ENCODE data around the gene AGXT2. TPM values are rescaled to one million over a fixed set of nuclear protein-coding genes. Genes with fewer than 3 reads are reported as not detected.
"Not testable (repeated sequence)": the region's sequence is repeated elsewhere in the genome, so short reads cannot be mapped to it uniquely, and the experiment has no call there.

AGXT2 gene
- total RNA-seq, 4 donors from 2014 or later, result not detected

DNA sequence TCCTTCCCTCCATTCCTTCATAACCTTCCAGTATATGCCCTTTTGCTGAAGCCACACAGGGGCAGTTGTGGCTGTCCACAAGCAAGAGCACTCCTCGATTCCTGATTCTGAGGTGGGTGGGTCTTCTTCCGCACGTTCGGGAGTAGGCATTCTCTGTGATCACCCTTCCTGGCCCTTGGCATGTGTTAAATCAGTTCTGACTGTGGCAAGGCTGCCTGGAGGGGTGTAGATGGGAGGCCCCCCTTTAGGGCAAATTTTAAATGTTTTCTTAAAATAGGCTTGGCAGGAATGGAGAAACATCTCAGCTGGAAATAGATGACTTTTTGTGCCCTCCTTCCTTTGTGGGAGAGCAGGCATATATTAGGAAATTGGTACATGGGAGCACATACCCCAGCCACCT is 3.1 kb downstream of the AGXT2 start:
- no peak for DNase-seq (ENCODE audit: low spot score in 2 of 2)
- TF ChIP-seq POLR2AphosphoS5 (IDR thresholded peaks at IDR 0.05) (no peak), CTCF (IDR thresholded peaks at IDR 0.05) (no peak), EP300 (IDR thresholded peaks at IDR 0.05) (no peak), POLR2A (IDR thresholded peaks at IDR 0.05) (no peak)
- Histone ChIP-seq H3K4me1 (no peaks in the 10 kb centered on the region), H3K36me3 (no peaks in the 10 kb centered on the region), H3K4me3 (no peak overlapping the region), H3K27ac (no peak overlapping the region), H3K27me3 (peaks cover 6% of the 10 kb centered on the region), H3K9me3 (no peaks in the 10 kb centered on the region)
- WGBS, result 64% methylated on average over 4 of the region's 4 CpGs

DNA sequence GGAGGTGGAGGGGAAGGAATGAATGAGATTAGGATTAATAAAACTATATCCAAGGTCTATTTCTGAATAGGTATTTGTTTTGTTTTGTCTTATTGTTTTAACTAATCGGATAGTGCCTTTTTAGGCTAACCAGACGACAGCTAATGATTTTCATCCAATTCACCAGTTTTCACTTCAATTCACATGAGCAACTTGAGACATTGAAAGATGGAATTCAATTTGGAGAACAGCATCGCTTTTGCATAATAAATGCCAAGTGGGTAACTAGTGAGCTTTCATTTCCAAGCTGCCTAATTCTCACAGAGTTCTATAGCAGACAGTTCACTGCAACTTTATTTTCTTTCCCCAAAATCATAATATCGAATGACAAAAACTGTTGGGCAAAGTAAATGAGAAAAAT is 5.0 kb downstream of the AGXT2 start:
- H3K9me3 ChIP-seq, result no peaks in the 10 kb centered on the region
- no peaks in the 10 kb centered on the region for H3K4me1 ChIP-seq
- 69% methylated on average over 4 of the region's 4 CpGs for WGBS

GRCh38 chr5:35041261-35041660 is 6.5 kb downstream of the AGXT2 start:
- 49% methylated on average over 3 of the region's 3 CpGs for WGBS

More for the DNA sequence above, 5.0 kb downstream of the AGXT2 start:
- H3K27ac ChIP-seq, result no peak overlapping the region
- no peaks in the 10 kb centered on the region for H3K36me3 ChIP-seq
- TF ChIP-seq POLR2A (IDR thresholded peaks at IDR 0.05) (no peak), EP300 (IDR thresholded peaks at IDR 0.05) (no peak), POLR2AphosphoS5 (IDR thresholded peaks at IDR 0.05) (no peak), CTCF (IDR thresholded peaks at IDR 0.05) (no peak)
- H3K4me3 ChIP-seq, result no peak overlapping the region
- DNase-seq (ENCODE audit: low spot score in 2 of 2), result no peak
- peaks cover under 1% of the 10 kb centered on the region for H3K27me3 ChIP-seq

GRCh38 chr5:35038891-35039290 is 8.9 kb downstream of the AGXT2 start:
- Histone ChIP-seq H3K27ac (no peak overlapping the region), H3K4me1 (peaks cover 3% of the 10 kb centered on the region), H3K4me3 (no peak overlapping the region), H3K36me3 (no peaks in the 10 kb centered on the region), H3K27me3 (no peaks in the 10 kb centered on the region), H3K9me3 (no peaks in the 10 kb centered on the region)
- no peak for TF ChIP-seq POLR2A (IDR thresholded peaks at IDR 0.05)
- TF ChIP-seq EP300 (IDR thresholded peaks at IDR 0.05), result no peak
- no peak for TF ChIP-seq CTCF (IDR thresholded peaks at IDR 0.05)
- TF ChIP-seq POLR2AphosphoS5 (IDR thresholded peaks at IDR 0.05), result no peak
- DNase-seq (ENCODE audit: low spot score in 2 of 2), result no peak
- WGBS, result 68% methylated on average over 2 of the region's 2 CpGs

More at GRCh38 chr5:35041261-35041660, 6.5 kb downstream of the AGXT2 start:
- no peaks in the 10 kb centered on the region for H3K27me3 ChIP-seq
- no peaks in the 10 kb centered on the region for H3K9me3 ChIP-seq
- H3K4me3 ChIP-seq, result no peak overlapping the region
- H3K27ac ChIP-seq, result no peak overlapping the region
- no peak for DNase-seq (ENCODE audit: low spot score in 2 of 2)
- TF ChIP-seq CTCF (IDR thresholded peaks at IDR 0.05) (no peak), POLR2AphosphoS5 (IDR thresholded peaks at IDR 0.05) (no peak), POLR2A (IDR thresholded peaks at IDR 0.05) (no peak), EP300 (IDR thresholded peaks at IDR 0.05) (no peak)
- peaks cover 3% of the 10 kb centered on the region for H3K4me1 ChIP-seq
- no peaks in the 10 kb centered on the region for H3K36me3 ChIP-seq

- no peak for DNase-seq (ENCODE audit: low spot score in 2 of 2)
- WGBS, result 56% methylated on average over 4 of the region's 4 CpGs
- H3K4me3 ChIP-seq, result no peak overlapping the region
Measured at GRCh38 chr5:35036536-35036935, 11.2 kb downstream of the AGXT2 start.

DNA sequence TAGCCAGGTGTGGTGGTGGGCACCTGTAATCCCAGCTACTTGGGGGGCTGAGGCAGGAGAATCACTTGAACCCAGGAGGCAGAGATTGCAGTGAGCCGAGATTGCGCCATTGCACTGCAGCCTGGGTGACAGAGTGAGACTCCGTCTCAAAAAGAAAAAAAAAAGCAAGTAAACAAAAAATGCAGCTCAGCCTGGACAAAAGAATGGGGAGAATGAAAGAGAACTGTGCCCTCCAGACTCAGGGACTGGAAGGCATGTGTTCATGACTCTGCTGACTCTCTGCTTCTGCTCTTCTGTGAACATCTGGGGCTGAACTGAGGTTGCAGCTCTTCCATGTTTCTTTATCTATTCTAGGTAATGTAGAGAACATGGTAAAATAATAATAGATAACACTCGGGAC is 11.8 kb downstream of the AGXT2 start:
- H3K27ac ChIP-seq; H3K27me3 ChIP-seq; H3K36me3 ChIP-seq; H3K4me3 ChIP-seq; DNase-seq (ENCODE audit: low spot score in 2 of 2); H3K4me1 ChIP-seq; H3K9me3 ChIP-seq: not testable (repeated sequence)
- WGBS, result 60% methylated on average over 4 of the region's 4 CpGs

More at GRCh38 chr5:35036536-35036935, 11.2 kb downstream of the AGXT2 start:
- Histone ChIP-seq H3K9me3 (no peaks in the 10 kb centered on the region), H3K27ac (no peak overlapping the region), H3K4me1 (peaks cover 3% of the 10 kb centered on the region), H3K27me3 (no peaks in the 10 kb centered on the region), H3K36me3 (no peaks in the 10 kb centered on the region)
- TF ChIP-seq POLR2AphosphoS5 (IDR thresholded peaks at IDR 0.05) (no peak), CTCF (IDR thresholded peaks at IDR 0.05) (no peak), POLR2A (IDR thresholded peaks at IDR 0.05) (no peak), EP300 (IDR thresholded peaks at IDR 0.05) (no peak)

Data from suprapubic skin (tissue), 4 donors.